KG1 (cell line): ENCODE data around the gene USP36.
"Not testable (repeated sequence)": the region's sequence is repeated elsewhere in the genome, so short reads cannot be mapped to it uniquely, and the experiment has no call there.

ENCODE experiments used
- DNase-seq: peaks from one replicate; lab custom pipeline; 2025; lab: John Stamatoyannopoulos, UW

USP36 gene

GRCh38 chr17:78766225-78766624 is 74.4 kb downstream of the USP36 start:
- DNase-seq, result no peak

- DNase-seq, result no peak
These were observed 74.8 kb downstream of the USP36 start for GRCh38 chr17:78765821-78766220.

- DNase-seq, result no peak
These were observed 75.7 kb downstream of the USP36 start for GRCh38 chr17:78764871-78765270.

- no peak for DNase-seq
These were observed 77.1 kb downstream of the USP36 start for GRCh38 chr17:78763561-78763960.

- DNase-seq, result no peak
These were observed 78.7 kb downstream of the USP36 start for GRCh38 chr17:78761789-78762406.

GRCh38 chr17:78759969-78760352 is 80.7 kb downstream of the USP36 start:
- no peak for DNase-seq

- peak; percentile 47 for DNase-seq
These were observed 81.2 kb downstream of the USP36 start for GRCh38 chr17:78759203-78759968.

GRCh38 chr17:78753316-78754250 is 87.0 kb downstream of the USP36 start:
- no peak for DNase-seq

- DNase-seq, result no peak
These were observed 89.0 kb downstream of the USP36 start for GRCh38 chr17:78751447-78752161.

GRCh38 chr17:78751000-78751399 is 89.6 kb downstream of the USP36 start:
- not testable (repeated sequence) for DNase-seq

- DNase-seq, result peak; percentile 46
These were observed 91.8 kb downstream of the USP36 start for GRCh38 chr17:78748730-78749317.

GRCh38 chr17:78748048-78748729 is 92.4 kb downstream of the USP36 start:
- DNase-seq, result no peak

- DNase-seq, result no peak
These were observed 93.1 kb downstream of the USP36 start for GRCh38 chr17:78747488-78747887.

GRCh38 chr17:78746949-78747269 is 93.7 kb downstream of the USP36 start:
- DNase-seq, result no peak

GRCh38 chr17:78746263-78746948 is 94.2 kb downstream of the USP36 start:
- no peak for DNase-seq
